Renal cortical epithelial cell (primary cell): ENCODE measurements around the gene MACROD2. TPM values are rescaled to one million over a fixed set of nuclear protein-coding genes. Genes with fewer than 3 reads are reported as not detected.
A peak's percentile ranks its signal among the peaks of the same experiment; 100 is the strongest.
"Not testable (repeated sequence)": the region's sequence is repeated elsewhere in the genome, so short reads cannot be mapped to it uniquely, and the experiment has no call there.

Source experiments
- DNase-seq: peaks from one replicate; pipeline ENCODE4 v3.0.0-alpha.2; 2011; ENCODE audit warnings: low read depth
- total RNA-seq: library from RNA; depleted of rRNA; stranded (reverse); fragments of >200 nt; gene quantifications from 2 replicates; pipeline ENCODE4 v1.2.3, GENCODE V29; 2014

Gene MACROD2
- total RNA-seq, 1 donor from 2014 or later: 5.4 TPM

DNA sequence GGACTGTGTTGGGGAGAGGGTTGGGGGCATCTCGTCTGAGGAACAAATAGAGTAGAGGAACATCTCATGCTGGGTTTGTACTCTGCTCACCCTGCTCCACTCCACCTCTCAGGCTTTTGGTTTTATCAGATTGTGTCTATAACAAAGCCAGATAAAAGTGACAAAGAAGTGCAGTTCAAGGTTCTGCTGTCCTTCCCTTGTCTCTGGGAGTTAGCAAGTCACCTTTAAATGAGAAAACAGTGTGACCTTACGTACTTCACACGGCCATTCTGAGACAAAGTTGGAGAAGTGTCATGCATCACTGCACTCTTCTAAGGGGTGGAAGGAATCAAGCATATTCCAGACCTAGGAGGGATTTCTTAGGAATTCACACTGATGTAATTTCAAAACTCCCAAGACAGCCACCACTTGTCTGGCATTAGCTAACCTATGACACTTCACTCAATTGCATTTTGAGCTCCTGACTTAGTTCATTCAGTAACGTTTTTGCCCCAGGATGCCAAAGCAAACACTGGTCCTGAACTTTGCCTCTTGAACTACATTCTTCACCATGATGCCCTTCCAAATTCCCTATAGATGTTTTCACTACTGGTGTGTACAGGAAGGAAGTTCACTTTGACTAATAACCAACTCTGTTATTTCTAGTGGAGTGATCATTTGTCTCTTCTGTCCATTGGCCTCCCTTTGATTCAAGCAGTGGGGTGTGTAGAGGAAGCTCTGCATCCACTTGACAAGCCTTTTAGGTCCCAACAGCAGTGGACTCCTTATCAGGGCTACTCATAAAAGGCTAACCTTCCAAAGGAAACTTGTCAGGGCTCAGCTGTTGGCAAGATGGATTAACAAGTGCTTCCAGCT is 989.7 kb downstream of the MACROD2 start:
- peak; percentile 92 for DNase-seq

DNA sequence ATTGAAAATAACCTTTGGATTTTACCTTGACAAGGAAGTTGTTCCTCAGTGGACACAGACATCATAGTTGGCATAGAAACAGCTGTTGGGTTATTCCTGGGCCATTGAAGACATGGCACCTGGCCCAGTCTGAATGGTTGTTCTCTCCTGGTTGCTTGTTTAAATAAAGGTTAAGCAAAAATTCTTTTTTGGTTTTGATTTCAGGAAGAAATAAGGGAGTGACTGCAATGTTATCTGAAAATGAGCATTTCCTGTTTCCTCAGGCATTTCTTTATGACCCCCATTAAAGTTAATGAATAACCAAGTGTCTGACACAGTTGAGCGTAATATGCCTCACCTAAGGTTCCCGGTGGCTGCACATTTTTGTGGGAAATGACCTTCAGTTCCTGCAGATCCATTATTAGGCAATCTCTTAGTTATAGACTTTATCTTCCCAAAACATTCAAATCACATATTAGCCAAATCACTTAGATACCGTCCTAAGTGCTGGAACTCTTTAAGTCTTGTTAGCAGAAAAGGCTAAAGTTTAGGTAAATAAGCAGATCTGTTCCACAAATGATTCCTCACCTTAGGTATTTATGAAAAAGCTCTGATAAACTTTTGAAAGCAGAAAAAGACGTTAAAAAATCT is 990.8 kb downstream of the MACROD2 start:
- peak; percentile 100 for DNase-seq

- DNase-seq: peak; percentile 21
Measured at GRCh38 chr20:14986656-14987055, 991.3 kb downstream of the MACROD2 start.

DNA sequence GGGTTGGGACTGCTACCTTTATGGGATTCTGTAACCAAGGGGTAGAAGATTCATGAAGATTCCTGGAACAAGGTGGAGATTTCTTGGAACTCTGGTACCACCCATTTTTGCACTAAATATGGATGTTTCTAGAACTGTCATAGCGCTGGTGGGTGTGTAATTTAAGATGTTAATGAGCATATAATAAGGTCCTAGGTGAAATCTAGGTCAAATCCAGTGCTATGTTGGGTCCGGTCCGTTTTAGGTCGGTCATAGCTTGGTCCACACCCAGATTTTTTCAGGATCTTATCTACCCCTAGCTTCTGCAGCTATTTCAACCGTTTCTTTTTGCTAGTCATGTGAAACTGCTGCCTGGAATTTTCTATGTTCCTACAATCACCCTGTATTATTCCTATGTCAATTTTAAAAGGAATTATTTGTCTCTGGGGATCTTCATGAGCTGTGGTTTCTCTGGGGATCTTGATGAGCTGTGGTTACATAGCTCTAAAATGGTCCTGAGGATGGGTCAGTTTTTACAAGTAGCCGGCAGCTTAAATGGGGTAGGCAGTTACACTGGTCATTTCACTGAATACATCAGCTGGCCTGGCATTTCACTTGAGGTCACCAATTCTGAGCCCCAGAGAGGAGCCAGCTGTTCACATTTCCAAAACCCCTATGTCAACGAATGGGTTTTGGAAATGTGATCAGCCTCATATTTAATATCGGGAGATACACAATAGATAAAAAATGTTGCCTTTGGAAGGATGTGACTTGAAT is 994.4 kb downstream of the MACROD2 start:
- DNase-seq: no peak

DNA sequence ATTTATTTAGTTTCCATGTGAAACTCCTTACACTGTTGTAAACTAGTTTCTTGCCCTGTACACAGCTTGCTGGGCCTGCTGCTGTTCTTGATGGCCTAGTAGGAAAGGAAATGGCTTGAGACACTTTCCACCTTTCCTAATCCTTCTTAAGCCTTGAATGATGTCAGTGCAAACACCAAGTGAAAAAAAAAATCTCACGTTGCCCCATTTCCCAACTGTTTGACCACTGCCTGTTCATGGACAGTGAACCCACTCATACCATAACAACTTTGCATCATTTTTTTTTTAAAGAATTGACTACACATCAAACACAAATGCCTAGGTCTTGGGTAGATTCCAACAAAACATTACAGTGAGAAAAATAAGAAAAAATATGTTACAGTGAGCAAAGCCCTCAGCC is 995.7 kb downstream of the MACROD2 start:
- DNase-seq: peak; percentile 42

DNA sequence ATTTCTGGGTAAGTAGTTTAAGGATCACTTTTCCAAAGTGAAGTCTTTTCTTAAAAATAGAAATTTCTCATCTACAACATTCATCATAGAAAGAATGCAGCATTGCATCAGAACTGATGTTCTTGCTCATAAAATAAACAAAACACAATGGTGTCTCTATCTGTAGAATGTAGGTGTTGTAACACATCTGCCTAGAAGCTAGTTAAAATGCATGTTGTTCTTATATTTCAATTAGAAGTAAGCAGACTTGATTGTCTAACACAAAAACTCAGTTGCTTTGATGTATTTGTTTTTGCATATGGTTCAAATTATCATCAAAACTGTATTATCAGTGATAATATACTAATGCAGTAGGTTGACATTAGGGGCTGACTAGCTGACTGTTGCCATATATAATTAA is 996.8 kb downstream of the MACROD2 start:
- DNase-seq: peak; percentile 69

DNA sequence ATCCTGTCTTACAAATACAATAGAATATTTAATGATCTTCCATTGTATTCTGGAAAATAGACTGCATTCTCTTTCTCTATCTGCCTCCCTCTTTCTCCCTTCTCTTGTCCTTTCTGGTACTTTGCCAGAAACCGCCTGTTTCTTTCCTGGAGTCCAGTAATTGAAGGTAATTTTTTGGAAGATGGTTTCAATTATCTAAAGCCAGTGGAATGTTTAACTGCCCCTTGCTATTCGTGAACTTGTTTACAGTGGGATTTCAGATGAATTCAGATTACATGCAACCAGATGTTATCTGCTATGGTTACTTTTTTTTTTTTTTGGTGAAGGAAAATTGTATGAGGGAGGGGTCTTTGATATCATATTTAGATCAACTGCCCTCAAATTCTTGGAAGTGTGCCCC is 997.6 kb downstream of the MACROD2 start:
- DNase-seq: no peak

- no peak for DNase-seq
Measured at GRCh38 chr20:14996883-14997672, 1001.8 kb downstream of the MACROD2 start.

GRCh38 chr20:14997791-14998190 is 1002.5 kb downstream of the MACROD2 start:
- peak; percentile 73 for DNase-seq

GRCh38 chr20:15005300-15005986 is 1010.1 kb downstream of the MACROD2 start:
- peak; percentile 44 for DNase-seq

GRCh38 chr20:15011631-15012030 is 1016.3 kb downstream of the MACROD2 start:
- no peak for DNase-seq

DNA sequence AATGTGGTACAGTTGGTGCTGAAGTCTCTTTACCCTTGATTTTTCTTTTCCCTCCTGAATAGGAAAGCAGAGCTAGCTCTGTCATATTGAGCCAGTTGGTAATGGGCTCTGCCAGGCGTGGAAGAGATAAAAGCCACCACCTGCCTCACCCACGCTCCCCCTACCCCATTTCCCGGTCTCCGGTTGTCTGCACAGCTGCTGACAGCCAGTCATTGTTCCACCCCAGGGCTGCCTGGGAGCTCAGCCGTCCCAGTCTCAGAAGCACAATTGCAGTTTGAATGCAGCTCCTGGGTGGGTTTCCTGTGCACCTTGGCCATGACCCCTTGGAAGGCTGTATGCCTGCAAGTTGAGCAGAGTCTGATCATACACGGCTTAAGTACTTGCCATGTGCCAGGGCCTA is 1017.2 kb downstream of the MACROD2 start:
- no peak for DNase-seq

DNA sequence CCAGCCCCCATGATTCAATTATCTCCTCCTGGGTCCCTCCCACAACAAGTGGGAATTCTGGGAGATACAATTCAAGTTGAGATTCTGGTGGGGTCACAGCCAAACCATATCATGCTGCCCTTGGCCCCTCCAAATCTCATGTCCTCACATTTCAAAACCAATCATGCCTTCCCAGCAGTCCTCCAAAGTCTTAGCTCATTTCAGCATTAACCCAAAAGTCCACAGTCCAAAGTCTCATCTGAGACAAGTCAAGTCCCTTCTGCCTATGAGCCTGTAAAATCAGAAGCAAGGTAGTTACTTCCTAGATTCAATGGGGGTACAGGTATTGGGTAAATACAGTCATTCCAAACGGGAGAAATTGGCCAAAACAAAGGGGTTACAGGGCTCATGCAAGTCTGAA is 1021.6 kb downstream of the MACROD2 start:
- DNase-seq: not testable (repeated sequence)

- DNase-seq: no peak
Measured at GRCh38 chr20:15018966-15019365, 1023.6 kb downstream of the MACROD2 start.

- no peak for DNase-seq
Measured at GRCh38 chr20:15020845-15021244, 1025.5 kb downstream of the MACROD2 start.

DNA sequence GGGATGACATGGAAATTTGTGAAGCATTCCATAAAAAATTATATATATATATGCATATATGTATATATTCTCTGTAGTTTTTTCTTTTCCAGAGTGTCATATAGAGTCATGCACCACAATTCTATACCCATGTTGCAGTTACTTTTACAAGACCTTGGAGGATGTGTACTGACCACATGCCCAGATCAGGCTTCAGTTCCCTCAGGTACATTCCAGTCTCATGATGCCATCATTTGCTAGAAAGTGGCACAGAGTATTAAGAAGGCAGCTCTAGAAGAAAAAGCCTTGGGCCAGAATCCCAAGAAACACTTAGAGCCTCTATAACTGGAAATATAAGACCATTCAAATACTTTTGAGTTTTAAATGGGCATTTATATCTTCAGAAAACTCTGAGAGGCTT is 1027.6 kb downstream of the MACROD2 start:
- peak; percentile 50 for DNase-seq

DNA sequence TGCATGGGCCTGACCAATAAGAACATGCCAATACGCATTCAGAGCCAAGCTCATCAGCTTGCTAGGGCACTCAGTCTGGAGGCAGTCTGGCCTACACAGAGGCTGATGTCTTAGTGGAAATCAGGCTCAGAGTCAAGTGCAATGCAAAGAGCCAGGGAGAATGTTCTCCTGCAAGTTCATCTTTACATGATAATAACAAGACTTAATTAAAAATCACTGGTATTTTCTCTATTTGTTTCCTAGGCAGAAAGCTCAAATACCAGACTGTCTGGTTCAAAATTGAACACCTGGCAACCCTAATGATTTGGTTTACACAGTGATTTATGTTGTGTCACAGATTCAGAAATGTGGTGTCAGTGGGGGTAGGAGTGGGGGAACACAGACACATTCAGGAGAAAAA is 1031.4 kb downstream of the MACROD2 start:
- DNase-seq: no peak

DNA sequence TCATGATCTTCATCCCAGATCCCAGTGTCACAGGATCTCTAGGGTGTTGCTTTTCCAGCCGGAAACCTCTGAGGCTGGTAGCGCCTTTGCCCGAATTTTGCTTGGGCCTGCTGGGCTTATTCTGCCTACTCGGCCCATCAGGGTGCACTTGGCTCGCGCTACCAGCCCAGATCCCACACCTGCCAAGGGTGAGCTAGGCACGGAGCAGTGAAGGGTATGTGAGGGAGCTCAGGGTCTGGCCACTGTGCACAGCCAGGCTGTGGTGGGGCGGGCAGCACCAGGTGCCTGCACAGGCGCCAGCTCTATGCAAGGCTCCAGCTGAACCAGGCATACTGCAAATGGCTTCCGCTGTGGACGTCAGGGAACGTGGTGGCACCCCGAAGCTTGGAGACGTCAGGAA is 1035.5 kb downstream of the MACROD2 start:
- no peak for DNase-seq

DNA sequence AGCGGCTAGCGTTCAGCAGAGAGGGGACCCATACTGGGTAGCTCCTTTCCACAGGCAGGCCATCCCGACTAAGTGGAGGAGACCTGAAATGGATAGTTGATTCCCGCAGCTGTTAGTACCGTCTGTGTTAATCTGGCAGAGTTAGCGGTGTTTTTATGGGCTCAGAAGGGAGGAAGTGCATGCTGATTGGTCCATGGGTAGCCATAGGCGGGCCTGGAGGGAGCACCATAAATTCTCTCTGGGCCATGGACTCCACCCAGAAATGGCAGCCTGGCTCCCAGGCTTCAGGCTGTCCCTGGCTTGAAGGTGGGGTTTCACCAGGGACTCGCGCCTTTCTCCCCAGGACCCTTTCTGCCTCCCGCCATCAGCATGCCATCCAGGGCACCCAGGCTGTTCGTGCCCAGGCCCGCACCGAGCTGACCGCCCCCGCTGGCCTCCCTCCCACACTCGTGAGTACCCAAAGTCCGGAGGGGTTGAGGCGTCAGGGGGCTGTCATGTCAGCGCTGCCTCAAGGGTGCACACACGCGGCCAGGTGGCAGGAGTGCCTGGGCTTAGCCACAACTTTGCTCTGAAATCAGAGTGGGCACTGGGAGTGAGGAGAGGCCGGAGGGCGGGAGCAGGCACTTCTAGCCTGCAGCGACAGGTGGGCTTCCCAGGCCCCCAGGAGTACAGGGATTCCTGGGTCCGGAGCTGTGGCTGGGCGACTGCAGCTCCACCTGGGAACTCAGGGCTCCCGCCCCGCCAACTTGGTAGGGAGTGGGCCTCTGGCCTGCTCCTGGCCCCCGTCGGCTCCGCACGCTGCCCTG is 1036.4 kb downstream of the MACROD2 start:
- DNase-seq: no peak

- no peak for DNase-seq
Measured at GRCh38 chr20:15032352-15032622, 1037.0 kb downstream of the MACROD2 start.

GRCh38 chr20:15033269-15033668 is 1038.0 kb downstream of the MACROD2 start:
- DNase-seq: no peak
